ENCODE results near the gene IL1RAPL2.

IL1RAPL2 gene

GRCh38 chrX:104695593-104695992, 129.6 kb downstream of the IL1RAPL2 start:
- DNase-seq (ENCODE audit: low read depth) = no peak
- in situ Hi-C loops (cut with HindIII; ENCODE audit: low sequenced_read_pairs) = no loop called here
- TF ChIP-seq CTCF (IDR thresholded peaks at IDR 0.05; ENCODE audit: low read depth, low read length, missing control alignments) = no peak
- no peak overlapping the region for H3K4me3 ChIP-seq (ENCODE audit: low read depth, low read length)

- in situ Hi-C loops (cut with HindIII; ENCODE audit: low sequenced_read_pairs) = no loop called here
Observed at GRCh38 chrX:104696667-104697066, 130.7 kb downstream of the IL1RAPL2 start.

GRCh38 chrX:104697294-104697693, 131.3 kb downstream of the IL1RAPL2 start:
- DNase-seq (ENCODE audit: low read depth) = no peak
- in situ Hi-C loops (cut with HindIII; ENCODE audit: low sequenced_read_pairs) = no loop called here
- TF ChIP-seq CTCF (IDR thresholded peaks at IDR 0.05; ENCODE audit: low read depth, low read length, missing control alignments) = no peak

More at GRCh38 chrX:104696667-104697066, 130.7 kb downstream of the IL1RAPL2 start:
- no peak for DNase-seq (ENCODE audit: low read depth)
- H3K4me3 ChIP-seq (ENCODE audit: low read depth, low read length) = no peak overlapping the region
- no peak for TF ChIP-seq CTCF (IDR thresholded peaks at IDR 0.05; ENCODE audit: low read depth, low read length, missing control alignments)

GRCh38 chrX:104707042-104707441, 141.0 kb downstream of the IL1RAPL2 start:
- H3K4me3 ChIP-seq (ENCODE audit: low read depth, low read length) = no peak overlapping the region
- TF ChIP-seq CTCF (IDR thresholded peaks at IDR 0.05; ENCODE audit: low read depth, low read length, missing control alignments) = no peak
- DNase-seq (ENCODE audit: low read depth) = no peak
- in situ Hi-C loops (cut with HindIII; ENCODE audit: low sequenced_read_pairs) = no loop called here

More at GRCh38 chrX:104697294-104697693, 131.3 kb downstream of the IL1RAPL2 start:
- no peak overlapping the region for H3K4me3 ChIP-seq (ENCODE audit: low read depth, low read length)

GRCh38 chrX:104707572-104707971, 141.6 kb downstream of the IL1RAPL2 start:
- DNase-seq (ENCODE audit: low read depth) = no peak
- in situ Hi-C loops (cut with HindIII; ENCODE audit: low sequenced_read_pairs) = no loop called here
- H3K4me3 ChIP-seq (ENCODE audit: low read depth, low read length) = no peak overlapping the region
- TF ChIP-seq CTCF (IDR thresholded peaks at IDR 0.05; ENCODE audit: low read depth, low read length, missing control alignments) = no peak

- DNase-seq (ENCODE audit: low read depth) = no peak
- H3K4me3 ChIP-seq (ENCODE audit: low read depth, low read length) = no peak overlapping the region
- in situ Hi-C loops (cut with HindIII; ENCODE audit: low sequenced_read_pairs) = no loop called here
- no peak for TF ChIP-seq CTCF (IDR thresholded peaks at IDR 0.05; ENCODE audit: low read depth, low read length, missing control alignments)
Observed at GRCh38 chrX:104712515-104712914, 146.5 kb downstream of the IL1RAPL2 start.

GRCh38 chrX:104721854-104722253, 155.9 kb downstream of the IL1RAPL2 start:
- in situ Hi-C loops (cut with HindIII; ENCODE audit: low sequenced_read_pairs) = no loop called here
- no peak for DNase-seq (ENCODE audit: low read depth)
- no peak overlapping the region for H3K4me3 ChIP-seq (ENCODE audit: low read depth, low read length)
- no peak for TF ChIP-seq CTCF (IDR thresholded peaks at IDR 0.05; ENCODE audit: low read depth, low read length, missing control alignments)
